ENCODE measurements around the gene SIK3.
"Not testable (repeated sequence)": the region's sequence is repeated elsewhere in the genome, so short reads cannot be mapped to it uniquely, and the experiment has no call there.

Gene SIK3

DNA sequence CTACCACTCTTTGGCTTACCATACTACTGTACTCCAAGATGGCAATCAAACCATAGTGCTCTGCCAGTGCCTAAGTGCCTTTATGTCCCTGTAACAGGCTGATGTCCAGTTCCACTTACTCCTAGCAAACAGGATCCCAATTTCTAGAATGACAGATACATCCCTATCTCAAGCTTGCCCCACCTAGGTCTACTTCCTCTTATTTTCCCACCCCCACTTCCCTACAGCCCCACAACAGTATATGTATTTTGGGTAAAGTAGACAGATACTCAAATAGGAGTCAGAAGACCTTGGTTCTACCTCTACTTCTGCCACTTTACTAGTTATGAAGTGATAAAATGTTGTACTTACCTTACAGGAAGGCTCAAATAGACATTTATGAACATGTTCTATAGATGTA, 24.1 kb downstream of the SIK3 start:
- DNase-seq: no peak

DNA sequence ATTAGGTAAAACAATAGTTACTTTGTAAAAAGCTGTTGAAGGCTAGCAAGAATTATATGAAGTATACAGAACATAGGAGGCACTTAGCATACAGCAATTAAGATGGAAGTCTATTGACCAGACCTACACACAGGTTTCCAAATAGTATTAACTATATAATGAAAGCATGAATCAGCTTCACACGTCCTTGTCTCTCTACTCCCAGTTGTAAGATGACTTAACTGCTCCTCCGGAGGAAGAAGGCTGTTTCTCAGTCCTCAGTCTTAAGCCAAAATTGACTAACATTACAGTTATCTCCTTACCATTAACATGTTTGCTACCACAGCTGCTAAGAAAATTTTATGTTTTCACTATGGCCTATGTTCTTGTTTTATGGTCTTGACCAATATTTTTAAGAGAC, 24.7 kb downstream of the SIK3 start:
- DNase-seq: no peak

DNA sequence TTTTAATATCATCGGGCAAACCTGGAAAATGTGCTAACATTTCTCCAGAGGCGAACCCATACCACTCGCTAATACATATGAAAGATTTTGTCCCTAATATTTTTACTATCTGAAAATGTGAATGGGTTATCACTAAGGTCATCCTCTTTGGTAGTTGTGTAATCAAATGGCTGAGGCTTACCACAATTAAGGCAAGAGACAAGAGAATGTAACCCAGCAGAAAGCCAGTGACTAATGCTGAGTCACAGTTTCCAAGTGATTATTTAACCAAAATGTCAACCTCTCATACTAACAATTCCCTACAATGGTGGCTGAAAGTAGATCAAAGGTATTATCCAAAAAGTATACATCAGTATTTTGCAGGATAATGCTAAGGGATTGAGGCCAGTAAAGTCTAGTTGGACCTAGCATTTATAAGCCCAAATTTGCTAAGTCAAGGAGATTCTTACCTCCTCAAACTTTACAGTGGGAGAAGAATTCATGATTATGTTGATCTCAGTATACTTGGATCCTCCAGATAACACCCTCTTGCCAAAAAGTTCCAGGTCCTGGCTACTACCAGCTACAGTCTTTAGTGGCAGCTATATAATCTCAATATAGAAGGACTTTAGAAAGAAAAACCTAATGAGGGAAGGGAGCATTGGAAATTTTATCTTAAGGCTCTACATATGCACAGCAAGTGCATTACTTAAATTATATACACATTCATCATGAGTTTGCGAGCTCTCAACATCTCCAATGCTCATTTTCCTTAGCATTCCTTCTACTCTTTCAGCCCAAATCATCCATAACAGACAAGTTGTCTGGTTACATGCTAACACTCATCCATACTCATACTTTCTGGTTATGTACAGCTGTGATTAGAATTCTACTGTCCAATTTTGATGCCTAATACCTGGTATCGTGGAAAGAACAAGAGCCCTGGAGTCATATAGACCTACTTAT, 25.4 kb downstream of the SIK3 start:
- DNase-seq: peak; percentile 94

GRCh38 chr11:117071344-117071787, 26.9 kb downstream of the SIK3 start:
- DNase-seq: peak; percentile 43

DNA sequence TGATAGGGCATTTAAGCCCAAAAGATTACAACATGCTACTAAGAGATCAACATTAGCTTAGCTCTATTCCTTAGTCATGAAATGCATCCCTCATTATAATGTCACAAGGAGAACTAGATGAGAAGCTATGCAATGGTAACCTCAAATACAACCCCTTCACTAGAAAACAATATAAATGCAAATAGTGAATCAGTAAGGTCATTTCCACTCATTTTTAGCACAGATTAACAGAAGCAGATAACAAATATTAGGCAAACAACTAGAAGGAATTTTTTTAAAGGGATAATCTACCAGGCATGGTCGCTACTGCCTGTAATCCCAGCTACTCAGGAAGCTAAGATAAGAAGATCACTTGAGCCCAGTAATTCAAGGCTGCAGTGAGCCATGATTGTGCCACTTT, 28.2 kb downstream of the SIK3 start:
- no peak for DNase-seq

DNA sequence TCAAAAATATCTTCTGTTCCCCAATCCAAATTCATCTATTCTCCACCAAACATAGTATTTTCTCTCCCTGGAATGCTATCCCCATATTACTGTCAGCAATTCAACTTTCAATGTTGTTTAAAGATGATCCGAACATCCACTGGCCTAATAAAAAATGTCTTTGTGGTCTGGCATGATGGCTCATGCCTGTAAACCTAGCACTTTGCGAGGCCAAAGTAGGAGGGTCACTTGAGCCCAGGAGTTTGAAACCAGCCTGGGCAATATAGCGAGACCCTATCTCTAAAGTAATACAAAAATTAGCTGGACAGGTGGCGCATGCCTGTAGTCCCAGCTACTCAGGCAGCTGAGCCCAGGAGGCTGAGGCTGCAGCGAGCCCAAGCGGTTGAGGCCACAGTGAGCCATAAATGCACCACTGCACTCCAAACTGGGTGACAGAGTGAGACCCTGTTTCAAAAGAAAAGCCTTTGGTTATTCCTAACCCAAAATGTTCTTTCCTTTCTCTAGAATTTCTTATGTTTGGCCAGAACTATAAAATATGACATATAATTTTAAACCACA, 29.8 kb downstream of the SIK3 start:
- no peak for DNase-seq

GRCh38 chr11:117066959-117067358, 31.3 kb downstream of the SIK3 start:
- no peak for DNase-seq

DNA sequence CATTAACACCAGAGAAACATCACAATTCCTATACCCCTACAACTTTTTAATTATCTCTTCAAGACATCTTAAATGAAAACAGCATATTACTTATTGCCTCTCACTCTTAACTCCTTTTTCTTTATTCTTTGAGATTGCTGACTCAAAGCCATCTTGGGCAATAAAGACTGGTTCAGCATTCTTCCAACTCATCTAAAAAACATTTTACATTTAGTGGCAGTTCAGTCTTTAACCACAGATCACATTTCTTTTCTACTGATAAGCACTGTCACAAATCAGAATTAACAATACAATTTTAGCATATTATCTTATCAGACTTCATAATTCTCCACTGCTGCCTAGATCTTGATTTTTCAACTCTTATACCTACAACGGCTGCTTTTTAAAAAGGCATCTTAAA, 34.0 kb downstream of the SIK3 start:
- peak; percentile 53 for DNase-seq

GRCh38 chr11:117062498-117062897, 35.7 kb downstream of the SIK3 start:
- DNase-seq: no peak

- no peak for DNase-seq
These were observed 37.0 kb downstream of the SIK3 start for GRCh38 chr11:117061256-117061655.

- DNase-seq: no peak
These were observed 38.5 kb downstream of the SIK3 start for GRCh38 chr11:117059611-117060148.

DNA sequence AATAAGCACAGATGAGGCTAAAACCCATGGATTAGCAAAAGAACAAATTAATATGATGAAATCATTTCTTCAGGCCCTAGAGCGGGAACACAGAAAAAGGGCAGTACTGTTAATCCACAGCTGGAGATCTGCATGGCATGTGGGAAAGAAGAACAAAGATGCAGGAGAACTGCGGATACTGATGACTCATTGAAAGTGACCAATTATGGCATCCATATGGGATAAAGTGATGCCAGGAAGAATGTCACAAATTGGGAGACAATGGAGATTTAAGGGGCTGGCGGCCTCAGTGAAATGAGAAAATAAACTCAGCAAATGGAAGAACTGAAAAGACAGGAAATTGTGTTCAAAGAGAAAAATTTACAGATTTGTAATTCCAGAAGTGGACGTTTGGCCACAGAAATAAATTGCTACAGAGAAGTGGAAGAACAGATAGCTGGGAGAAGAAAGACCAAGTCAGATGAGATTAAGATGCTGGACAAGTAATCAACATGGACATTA, 39.4 kb downstream of the SIK3 start:
- DNase-seq: peak; percentile 71

- no peak for DNase-seq
These were observed 40.5 kb downstream of the SIK3 start for GRCh38 chr11:117057727-117058126.

DNA sequence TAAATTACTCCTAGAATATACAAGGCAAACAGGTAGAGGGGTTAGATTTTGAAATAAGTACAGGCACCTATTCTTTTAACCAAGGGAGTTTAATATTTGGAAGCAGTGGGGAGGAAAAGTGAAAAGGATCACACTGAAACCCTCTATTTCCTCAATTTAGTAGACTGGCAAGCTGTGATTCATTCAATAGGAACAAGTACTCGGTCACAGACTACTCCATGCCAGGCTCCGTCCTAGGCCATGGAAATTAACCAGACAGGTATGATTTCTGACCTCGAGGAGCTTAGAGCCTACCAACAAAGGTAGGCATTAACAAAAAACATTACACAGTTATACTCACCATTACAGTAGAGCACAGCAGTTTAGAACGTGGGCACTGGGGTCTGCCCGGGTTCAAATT, 40.9 kb downstream of the SIK3 start:
- DNase-seq: no peak

- no peak for DNase-seq
These were observed 42.8 kb downstream of the SIK3 start for GRCh38 chr11:117055469-117055868.

DNA sequence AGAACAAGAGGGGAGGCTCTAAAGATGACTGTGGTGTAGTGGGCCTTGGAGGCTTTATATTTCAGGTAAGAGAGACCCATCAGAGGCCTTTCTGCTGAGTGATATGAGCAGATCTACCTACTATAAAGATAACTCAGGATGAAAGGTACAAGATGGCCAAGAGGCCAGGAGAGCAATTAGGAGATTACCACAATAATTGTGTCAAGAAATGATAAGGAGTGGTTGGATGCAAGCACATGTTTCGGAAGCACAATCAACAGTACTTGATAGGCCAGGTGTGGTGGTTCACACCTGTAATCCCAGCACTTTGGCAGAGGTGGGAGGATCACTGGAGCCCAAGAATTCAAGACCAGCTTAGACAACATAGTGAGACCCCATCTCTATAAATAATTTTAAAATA, 43.8 kb downstream of the SIK3 start:
- DNase-seq: no peak

- DNase-seq: no peak
These were observed 45.8 kb downstream of the SIK3 start for GRCh38 chr11:117052196-117053149.

DNA sequence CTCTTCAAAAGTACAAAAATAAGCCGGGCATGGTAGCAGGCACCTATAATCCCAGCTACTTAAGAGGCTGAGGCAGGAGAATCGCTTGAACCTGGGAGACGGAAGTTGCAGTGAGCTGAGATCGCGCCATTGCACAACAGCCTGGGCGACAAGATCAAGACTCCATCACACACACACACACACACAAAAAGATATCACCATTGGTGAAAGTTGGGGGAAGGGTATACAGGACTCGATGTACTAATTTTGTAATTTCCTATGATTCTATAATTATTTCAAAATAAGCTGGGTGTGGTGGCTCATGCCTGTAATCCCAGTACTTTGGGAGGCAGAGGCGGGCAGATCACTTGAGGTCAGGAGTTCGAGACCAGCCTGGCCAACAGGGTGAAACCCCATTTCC, 48.1 kb downstream of the SIK3 start:
- DNase-seq: not testable (repeated sequence)

DNA sequence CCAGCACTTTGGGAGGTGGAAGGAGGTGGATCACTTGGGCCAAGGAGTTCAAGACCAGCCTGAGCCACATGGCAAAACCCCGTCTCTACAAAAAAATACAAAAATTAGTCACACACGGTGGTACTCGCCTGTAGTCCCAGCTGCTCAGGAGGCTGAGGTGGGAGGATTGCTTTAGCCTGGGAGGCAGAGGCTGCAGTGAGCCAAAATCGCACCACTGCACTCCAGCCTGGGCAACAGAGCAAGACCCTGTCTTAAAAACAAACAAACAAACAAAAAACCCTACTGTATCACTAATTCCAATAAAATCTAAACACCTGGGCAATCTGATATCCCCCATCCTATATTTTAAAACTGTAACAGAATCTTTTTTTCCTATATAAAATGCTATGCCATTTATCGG, 51.6 kb downstream of the SIK3 start:
- DNase-seq: not testable (repeated sequence)

DNA sequence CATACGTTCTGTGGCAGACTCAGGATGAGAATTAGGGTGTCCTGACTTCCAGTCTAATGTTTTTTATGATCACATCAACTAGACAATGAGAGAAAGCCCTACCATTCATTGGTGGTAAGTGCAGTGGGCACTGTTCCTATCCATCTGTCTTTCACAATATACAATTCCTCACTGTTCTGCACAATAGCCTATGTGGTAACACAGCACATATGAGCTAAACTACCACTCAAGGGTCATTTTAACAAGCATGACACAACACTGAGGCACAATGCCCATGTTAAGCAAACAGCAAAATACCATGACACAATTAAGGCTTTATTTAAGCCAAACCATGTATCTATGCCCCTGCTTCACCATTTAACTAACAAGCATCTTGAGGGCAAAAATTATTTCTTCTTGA, 52.3 kb downstream of the SIK3 start:
- no peak for DNase-seq

- peak; percentile 66 for DNase-seq
These were observed 53.0 kb downstream of the SIK3 start for GRCh38 chr11:117045196-117045595.

GRCh38 chr11:117044287-117045035, 53.8 kb downstream of the SIK3 start:
- no peak for DNase-seq

All from fibroblast of upper back skin (primary cell).